NCI-H128 (cell line): ENCODE data around the gene ACADL.
"Not testable (repeated sequence)": the region's sequence is repeated elsewhere in the genome, so short reads cannot be mapped to it uniquely, and the experiment has no call there.

Experiments used
- DNase-seq: peaks from one replicate; lab custom pipeline; 2025; ENCODE audit not compliant: unreplicated experiment; lab: John Stamatoyannopoulos, UW

The ACADL gene

GRCh38 chr2:210203558-210203957 lies 21.7 kb downstream of the ACADL start:
- DNase-seq, result no peak

DNA sequence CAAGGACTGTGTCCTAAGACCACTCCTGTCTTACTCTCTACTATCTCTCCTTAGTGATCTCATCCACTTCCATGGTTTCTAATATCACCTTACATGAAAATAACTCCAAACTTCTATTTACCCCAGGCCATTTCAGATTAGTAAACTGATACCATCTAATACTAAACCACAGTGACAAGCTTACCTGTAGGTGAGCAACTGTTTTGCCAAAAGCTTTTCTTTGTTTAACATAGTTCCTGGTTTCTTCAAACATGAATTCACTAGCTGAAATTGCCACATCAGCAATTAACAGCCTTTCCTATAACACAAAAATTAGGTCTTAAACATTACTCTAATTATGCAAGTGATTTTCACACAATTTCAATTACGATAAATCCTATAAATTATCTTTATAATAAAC lies 22.1 kb downstream of the ACADL start:
- no peak for DNase-seq

DNA sequence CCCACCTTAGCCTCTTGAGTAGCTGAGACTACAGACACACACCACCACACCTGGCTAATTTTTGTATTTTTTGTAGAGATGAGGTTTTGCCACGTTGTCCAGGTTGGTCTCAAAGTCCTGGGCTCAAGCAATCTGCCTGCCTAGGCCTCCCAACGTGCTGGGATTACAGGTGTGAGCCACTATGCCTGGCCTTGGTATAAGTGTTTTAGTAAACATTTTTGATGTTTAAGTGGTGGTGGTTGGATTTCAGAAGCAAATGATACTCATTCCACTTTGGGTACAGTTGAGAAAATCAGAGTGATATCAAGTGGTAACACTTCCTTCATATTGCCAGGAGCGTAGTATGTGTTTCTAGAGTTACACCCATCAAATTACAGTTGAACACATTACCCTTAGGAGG lies 25.4 kb downstream of the ACADL start:
- DNase-seq, result no peak

- DNase-seq, result no peak
These were observed 26.0 kb downstream of the ACADL start for GRCh38 chr2:210199186-210199765.

DNA sequence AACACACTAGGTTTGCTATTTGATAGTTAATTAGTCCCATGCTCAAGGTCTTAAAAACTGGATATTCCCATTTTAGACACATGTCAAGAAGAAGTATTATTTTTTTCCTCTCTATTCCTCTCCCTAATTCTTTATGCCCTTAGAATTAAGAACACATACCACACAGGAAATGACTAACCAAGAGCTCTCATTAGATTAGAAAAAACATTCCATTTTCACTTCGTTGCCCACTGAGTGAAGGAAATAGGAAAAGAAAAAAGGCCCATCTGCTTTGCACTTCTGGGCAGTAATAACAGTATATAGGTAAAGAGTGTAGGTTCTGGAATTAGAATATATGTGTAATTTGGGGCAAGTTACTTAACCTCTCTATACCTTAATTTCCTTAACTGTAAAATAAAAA lies 26.9 kb downstream of the ACADL start:
- DNase-seq, result no peak

- DNase-seq, result no peak
These were observed 27.5 kb downstream of the ACADL start for GRCh38 chr2:210197720-210198119.

- DNase-seq, result peak; percentile 8
These were observed 30.0 kb downstream of the ACADL start for GRCh38 chr2:210195101-210195852.

GRCh38 chr2:210190345-210190744 lies 34.9 kb downstream of the ACADL start:
- no peak for DNase-seq

DNA sequence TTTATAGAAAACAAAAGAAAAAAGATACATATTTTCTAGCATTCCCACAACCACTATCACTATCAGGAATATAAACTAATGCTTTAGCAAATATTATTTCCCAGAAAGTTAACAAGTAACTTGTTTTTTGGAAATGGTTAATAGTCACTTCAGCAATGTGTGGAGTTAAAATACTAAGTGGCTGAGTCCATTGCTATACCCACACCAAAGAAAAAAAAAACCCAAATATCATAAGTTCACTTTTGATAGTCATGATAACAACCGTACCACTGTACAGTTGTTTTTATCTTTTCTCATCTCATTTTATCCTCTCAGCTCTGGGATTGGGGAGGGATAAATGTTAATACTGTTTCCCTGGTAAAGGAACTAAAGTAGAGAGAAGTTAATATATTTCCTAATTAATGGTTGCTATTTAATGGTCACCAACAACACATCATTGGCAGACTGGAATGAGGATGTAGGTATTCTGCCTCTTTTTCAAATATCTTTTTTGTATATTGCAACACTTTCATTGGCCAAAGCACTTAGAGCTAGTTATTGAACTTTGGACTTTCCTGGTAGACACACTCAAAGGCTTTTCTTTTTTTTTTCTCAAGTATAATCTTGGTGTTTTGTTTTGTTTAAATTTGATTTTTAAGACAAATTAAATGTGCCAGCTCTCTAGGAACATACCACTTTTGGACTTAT lies 35.7 kb downstream of the ACADL start:
- DNase-seq, result no peak

GRCh38 chr2:210188755-210189154 lies 36.5 kb downstream of the ACADL start:
- DNase-seq, result no peak

- no peak for DNase-seq
These were observed 37.1 kb downstream of the ACADL start for GRCh38 chr2:210188190-210188589.

DNA sequence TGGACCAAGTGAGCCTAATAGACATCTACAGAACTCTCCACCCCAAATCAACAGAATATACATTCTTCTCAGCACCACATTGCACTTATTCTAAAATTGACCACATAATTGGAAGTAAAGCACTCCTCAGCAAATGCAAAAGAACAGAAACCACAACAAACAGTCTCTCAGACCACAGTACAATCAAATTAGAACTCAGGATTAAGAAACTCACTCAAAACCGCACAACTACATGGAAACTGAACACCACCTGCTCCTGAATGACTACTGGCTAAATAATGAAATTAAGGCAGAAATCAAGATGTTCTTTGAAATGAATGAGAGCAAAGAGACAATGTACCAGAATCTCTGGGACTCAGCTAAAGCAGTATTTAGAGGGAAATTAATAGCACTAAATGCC lies 41.3 kb downstream of the ACADL start:
- not testable (repeated sequence) for DNase-seq

DNA sequence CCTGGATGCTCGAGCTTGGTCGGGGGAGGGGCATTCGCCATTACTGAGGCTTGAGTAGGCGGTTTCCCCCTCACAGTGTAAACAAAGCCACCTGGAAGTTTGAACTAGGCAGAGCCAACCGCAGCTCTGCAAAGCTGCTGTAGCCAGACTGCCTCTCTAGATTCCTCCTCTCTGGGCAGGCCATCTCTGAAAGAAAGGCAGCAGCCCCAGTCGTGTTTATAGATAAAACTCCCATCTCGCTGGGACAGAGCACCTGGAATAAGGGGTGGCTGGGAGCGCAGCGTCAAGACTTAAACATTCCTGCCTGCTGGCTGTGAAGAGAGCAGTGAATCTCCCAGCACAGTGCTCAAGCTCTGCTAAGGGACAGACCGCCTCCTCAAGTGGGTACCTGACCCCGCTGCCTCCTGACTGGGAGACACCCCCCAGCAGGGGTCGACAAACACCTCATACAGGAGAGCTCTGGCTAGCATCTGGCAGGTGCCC lies 43.6 kb downstream of the ACADL start:
- not testable (repeated sequence) for DNase-seq

DNA sequence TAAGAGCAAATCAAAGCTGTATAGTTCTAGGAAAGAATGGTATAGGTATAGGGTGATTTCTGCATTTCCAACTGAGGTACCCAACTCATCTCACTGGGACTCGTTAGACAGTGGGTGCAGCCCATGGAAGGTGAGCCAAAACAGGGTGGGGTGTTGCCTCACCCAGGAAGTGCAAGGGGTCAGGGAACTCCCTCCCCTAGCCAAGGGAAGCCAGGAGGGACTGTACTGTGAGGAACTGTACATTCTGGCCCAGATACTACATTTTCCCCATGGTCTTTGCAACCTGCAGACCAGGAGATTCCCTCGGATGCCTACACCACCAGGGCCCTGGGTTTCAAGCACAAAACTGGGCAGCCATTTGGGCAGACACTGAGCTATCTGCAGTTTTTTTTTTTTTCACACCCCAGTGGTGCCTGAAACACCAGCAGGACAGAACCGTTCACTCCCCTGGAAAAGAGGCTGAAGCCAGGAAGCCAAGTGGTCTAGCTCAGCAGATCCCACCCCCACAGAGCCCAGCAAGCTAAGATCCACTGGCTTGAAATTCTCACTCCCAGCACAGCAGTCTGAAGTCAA lies 44.1 kb downstream of the ACADL start:
- not testable (repeated sequence) for DNase-seq

DNA sequence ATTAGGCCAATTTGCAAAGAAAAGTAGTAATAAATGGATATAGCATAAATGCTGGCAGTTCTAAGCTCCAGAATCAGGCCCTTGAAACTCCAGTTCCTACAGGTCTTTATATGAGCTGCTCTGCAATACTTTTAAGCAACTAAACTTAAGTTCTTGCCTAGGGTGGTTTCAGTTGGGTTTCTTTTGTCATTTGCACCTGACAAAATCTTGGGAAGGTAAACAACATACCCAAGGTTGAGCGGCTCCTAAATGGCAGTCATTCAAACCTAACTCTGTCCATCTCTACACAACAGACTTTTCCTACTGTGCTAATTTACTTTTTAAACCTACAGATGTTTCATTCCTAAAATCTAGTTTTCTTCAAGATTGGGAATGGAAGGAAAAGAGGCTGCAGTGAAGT lies 44.8 kb downstream of the ACADL start:
- no peak for DNase-seq

- DNase-seq, result no peak
These were observed 45.8 kb downstream of the ACADL start for GRCh38 chr2:210179351-210179990.

DNA sequence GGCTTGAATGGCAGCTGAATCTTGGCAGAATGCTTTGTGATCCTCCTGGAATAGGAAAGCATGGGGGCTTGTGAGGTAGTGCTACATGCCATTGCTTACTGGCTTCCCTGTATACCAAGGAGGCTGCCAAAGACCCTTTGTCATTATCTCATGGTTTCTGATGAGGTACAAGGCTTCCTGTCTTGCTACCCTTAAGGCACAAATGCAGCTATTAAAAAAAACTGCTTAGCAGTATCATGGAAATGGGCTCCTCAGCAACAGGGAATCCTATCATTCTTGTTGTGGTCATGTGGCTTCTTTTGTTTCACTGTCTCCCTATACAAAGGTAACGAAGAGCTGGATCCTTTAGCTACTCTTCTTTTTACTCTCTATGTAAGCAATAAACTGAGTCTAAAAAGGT lies 47.5 kb downstream of the ACADL start:
- DNase-seq, result no peak

DNA sequence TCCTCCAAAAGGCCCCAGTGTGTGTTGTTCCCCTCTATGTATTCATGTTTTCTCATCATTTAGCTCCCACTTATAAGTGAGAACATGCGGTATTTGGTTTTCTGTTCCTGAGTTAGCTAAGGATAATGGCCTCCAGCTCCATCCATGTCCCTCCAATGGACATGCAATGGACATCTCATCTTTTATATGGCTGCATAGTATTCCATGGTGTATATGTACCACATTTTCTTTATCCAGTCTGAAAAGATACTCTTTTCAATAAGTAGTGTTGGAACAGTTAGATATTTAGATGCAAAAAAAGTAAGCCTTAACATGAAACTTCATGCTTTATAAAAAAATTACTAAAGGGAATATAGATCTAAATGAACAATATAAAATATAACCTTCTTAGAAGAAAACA lies 48.1 kb downstream of the ACADL start:
- not testable (repeated sequence) for DNase-seq

- no peak for DNase-seq
These were observed 51.2 kb downstream of the ACADL start for GRCh38 chr2:210174086-210174485.

GRCh38 chr2:210172219-210172575 lies 53.0 kb downstream of the ACADL start:
- DNase-seq, result no peak
